ENCODE measurements around the gene MED13.

- TF ChIP-seq SP1 (IDR thresholded peaks at IDR 0.05) (no peak), ATF3 (IDR thresholded peaks at IDR 0.05) (peak; percentile 13), CTCF (IDR thresholded peaks at IDR 0.05; ENCODE audit: low read depth, low read length, missing input control) (no peak), YY1 (IDR thresholded peaks at IDR 0.05) (no peak)
Measured at GRCh38 chr17:61928101-61928436, 137.0 kb downstream of the MED13 start.

Data from liver (tissue), 3 donors.